ENCODE results near the gene UBB. TPM values are rescaled to one million over a fixed set of nuclear protein-coding genes. Genes with fewer than 3 reads are reported as not detected.

The UBB gene
- total and polyA plus RNA-seq, 9 of the 15 experiments (the other 6 are each of a cell fraction or from before 2014, with no cell fraction given): 1,069 to 4,143 (median 1,696) TPM

DNA sequence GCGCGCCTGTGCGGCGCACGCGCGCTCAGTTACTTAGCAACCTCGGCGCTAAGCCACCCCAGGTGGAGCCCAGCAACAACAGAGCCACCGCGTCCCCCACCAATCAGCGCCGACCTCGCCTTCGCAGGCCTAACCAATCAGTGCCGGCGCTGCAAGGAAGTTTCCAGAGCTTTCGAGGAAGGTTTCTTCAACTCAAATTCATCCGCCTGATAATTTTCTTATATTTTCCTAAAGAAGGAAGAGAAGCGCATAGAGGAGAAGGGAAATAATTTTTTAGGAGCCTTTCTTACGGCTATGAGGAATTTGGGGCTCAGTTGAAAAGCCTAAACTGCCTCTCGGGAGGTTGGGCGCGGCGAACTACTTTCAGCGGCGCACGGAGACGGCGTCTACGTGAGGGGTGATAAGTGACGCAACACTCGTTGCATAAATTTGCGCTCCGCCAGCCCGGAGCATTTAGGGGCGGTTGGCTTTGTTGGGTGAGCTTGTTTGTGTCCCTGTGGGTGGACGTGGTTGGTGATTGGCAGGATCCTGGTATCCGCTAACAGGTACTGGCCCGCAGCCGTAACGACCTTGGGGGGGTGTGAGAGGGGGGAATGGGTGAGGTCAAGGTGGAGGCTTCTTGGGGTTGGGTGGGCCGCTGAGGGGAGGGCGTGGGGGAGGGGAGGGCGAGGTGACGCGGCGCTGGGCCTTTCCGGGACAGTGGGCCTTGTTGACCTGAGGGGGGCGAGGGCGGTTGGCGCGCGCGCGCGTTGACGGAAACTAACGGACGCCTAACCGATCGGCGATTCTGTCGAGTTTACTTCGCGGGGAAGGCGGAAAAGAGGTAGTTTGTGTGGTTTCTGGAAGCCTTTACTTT is at the start of gene UBB (continued):
- TF ChIP-seq MEF2D (tag; conservative IDR thresholded peaks at IDR 0.05; ENCODE audit: low read depth) (no peak), YY1 (IDR thresholded peaks at IDR 0.05; ENCODE audit: borderline replicate concordance in 1 of 3, control insufficient read depth in 1 of 3, extremely low read depth in 1 of 3, insufficient read depth in 3 of 3, insufficient read length in 1 of 3, insufficient replicate concordance in 2 of 3, low read depth in 1 of 3, low read length in 2 of 3) (peak in 1 of 3 experiments; percentile 36), ZNF384 (IDR thresholded peaks at IDR 0.05; ENCODE audit: low read depth, low read length) (no peak), RB1 (IDR thresholded peaks at IDR 0.05; ENCODE audit: low read depth) (peak; percentile 20; the same call in 1 of the 2 replicates), ZNF253 (CRISPR knock-in tag; conservative IDR thresholded peaks at IDR 0.05) (no peak), GATAD2A (IDR thresholded peaks at IDR 0.05) (no peak), ELF2 (CRISPR knock-in tag; IDR thresholded peaks at IDR 0.05) (peak; percentile 76), GABPA (tag; conservative IDR thresholded peaks at IDR 0.05; ENCODE audit: low read depth) (0 out of 2 replicates have a peak, but pooled peaks have one; percentile 35), RBM14 (IDR thresholded peaks at IDR 0.05; ENCODE audit: borderline replicate concordance, insufficient read depth, low read depth, low read length) (no peak), ZNF444 (CRISPR knock-in tag; IDR thresholded peaks at IDR 0.05) (no peak), ZNF3 (CRISPR knock-in tag; IDR thresholded peaks at IDR 0.05) (no peak), KHSRP (IDR thresholded peaks at IDR 0.05) (peak; percentile 61; the same call in 1 of the 2 replicates), THRAP3 (IDR thresholded peaks at IDR 0.05; ENCODE audit: borderline replicate concordance) (no peak), PRMT5 (CRISPR knock-in tag; IDR thresholded peaks at IDR 0.05) (no peak), ZSCAN29 (IDR thresholded peaks at IDR 0.05) (no peak), ZNF184 (CRISPR knock-in tag; IDR thresholded peaks at IDR 0.05) (no peak), TEAD1 (CRISPR knock-in tag; IDR thresholded peaks at IDR 0.05) (0 out of 4 replicates have a peak, but pooled peaks of 1 of the 2 experiments have one; percentile 15), RBM39 (optimal IDR thresholded peaks at IDR 0.05; ENCODE audit: low read depth, low read length) (no peak), MYBL2 (IDR thresholded peaks at IDR 0.05; ENCODE audit: low read depth) (peak; percentile 89), MYBL2 (CRISPR knock-in tag; IDR thresholded peaks at IDR 0.05; ENCODE audit: borderline replicate concordance) (no peak), ZNF212 (CRISPR knock-in tag; IDR thresholded peaks at IDR 0.05) (no peak; the same call in 1 of the 2 replicates), NCOA6 (IDR thresholded peaks at IDR 0.05) (peak; percentile 100)
- TF ChIP-seq, protein P1, sequence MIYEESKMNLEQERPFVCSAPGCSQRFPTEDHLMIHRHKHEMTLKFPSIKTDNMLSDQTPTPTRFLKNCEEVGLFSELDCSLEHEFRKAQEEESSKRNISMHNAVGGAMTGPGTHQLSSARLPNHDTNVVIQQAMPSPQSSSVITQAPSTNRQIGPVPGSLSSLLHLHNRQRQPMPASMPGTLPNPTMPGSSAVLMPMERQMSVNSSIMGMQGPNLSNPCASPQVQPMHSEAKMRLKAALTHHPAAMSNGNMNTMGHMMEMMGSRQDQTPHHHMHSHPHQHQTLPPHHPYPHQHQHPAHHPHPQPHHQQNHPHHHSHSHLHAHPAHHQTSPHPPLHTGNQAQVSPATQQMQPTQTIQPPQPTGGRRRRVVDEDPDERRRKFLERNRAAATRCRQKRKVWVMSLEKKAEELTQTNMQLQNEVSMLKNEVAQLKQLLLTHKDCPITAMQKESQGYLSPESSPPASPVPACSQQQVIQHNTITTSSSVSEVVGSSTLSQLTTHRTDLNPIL (CRISPR knock-in tag; IDR thresholded peaks at IDR 0.05): no peak
- TF ChIP-seq, protein P2, sequence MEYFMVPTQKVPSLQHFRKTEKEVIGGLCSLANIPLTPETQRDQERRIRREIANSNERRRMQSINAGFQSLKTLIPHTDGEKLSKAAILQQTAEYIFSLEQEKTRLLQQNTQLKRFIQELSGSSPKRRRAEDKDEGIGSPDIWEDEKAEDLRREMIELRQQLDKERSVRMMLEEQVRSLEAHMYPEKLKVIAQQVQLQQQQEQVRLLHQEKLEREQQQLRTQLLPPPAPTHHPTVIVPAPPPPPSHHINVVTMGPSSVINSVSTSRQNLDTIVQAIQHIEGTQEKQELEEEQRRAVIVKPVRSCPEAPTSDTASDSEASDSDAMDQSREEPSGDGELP (CRISPR knock-in tag; IDR thresholded peaks at IDR 0.05; ENCODE audit: borderline replicate concordance): peak; percentile 74; the same call in 1 of the 2 replicates
- TF ChIP-seq, protein P3, sequence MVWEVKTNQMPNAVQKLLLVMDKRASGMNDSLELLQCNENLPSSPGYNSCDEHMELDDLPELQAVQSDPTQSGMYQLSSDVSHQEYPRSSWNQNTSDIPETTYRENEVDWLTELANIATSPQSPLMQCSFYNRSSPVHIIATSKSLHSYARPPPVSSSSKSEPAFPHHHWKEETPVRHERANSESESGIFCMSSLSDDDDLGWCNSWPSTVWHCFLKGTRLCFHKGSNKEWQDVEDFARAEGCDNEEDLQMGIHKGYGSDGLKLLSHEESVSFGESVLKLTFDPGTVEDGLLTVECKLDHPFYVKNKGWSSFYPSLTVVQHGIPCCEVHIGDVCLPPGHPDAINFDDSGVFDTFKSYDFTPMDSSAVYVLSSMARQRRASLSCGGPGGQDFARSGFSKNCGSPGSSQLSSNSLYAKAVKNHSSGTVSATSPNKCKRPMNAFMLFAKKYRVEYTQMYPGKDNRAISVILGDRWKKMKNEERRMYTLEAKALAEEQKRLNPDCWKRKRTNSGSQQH (CRISPR knock-in tag; IDR thresholded peaks at IDR 0.05): peak; percentile 92; the same call in 1 of the 2 replicates

All from K562 (cell line).